ENCODE measurements around the gene PLD1.
"Not testable (repeated sequence)": the region's sequence is repeated elsewhere in the genome, so short reads cannot be mapped to it uniquely, and the experiment has no call there.

PLD1 gene

GRCh38 chr3:171748064-171748924, 62.0 kb downstream of the PLD1 start:
- no peak for TF ChIP-seq MYC (IDR thresholded peaks at IDR 0.05; ENCODE audit: low read depth, low read length)
- TF ChIP-seq POLR2A (IDR thresholded peaks at IDR 0.05; ENCODE audit: extremely low read depth, insufficient read length), result no peak
- TF ChIP-seq MAX (IDR thresholded peaks at IDR 0.05; ENCODE audit: low read depth, low read length), result no peak
- TF ChIP-seq CTCF (IDR thresholded peaks at IDR 0.05; ENCODE audit: low read depth, low read length), result no peak
- no peak for DNase-seq (ENCODE audit: low read depth)
- no peak overlapping the region for H3K4me3 ChIP-seq (ENCODE audit: low read depth, low read length)

- no peak for DNase-seq (ENCODE audit: low read depth)
- H3K4me3 ChIP-seq (ENCODE audit: low read depth, low read length), result no peak overlapping the region
- no peak for TF ChIP-seq MYC (IDR thresholded peaks at IDR 0.05; ENCODE audit: low read depth, low read length)
- no peak for TF ChIP-seq MAX (IDR thresholded peaks at IDR 0.05; ENCODE audit: low read depth, low read length)
Observed at GRCh38 chr3:171747223-171747920, 62.9 kb downstream of the PLD1 start.

- not testable (repeated sequence) for H3K4me3 ChIP-seq (ENCODE audit: low read depth, low read length); DNase-seq (ENCODE audit: low read depth)
Observed at GRCh38 chr3:171746320-171747222, 63.7 kb downstream of the PLD1 start.

GRCh38 chr3:171745577-171746319, 64.5 kb downstream of the PLD1 start:
- no peak for DNase-seq (ENCODE audit: low read depth)
- no peak overlapping the region for H3K4me3 ChIP-seq (ENCODE audit: low read depth, low read length)
- TF ChIP-seq MYC (IDR thresholded peaks at IDR 0.05; ENCODE audit: low read depth, low read length) (no peak), POLR2A (IDR thresholded peaks at IDR 0.05; ENCODE audit: extremely low read depth, insufficient read length) (no peak), MAX (IDR thresholded peaks at IDR 0.05; ENCODE audit: low read depth, low read length) (no peak), CTCF (IDR thresholded peaks at IDR 0.05; ENCODE audit: low read depth, low read length) (no peak)

GRCh38 chr3:171744158-171744741, 66.0 kb downstream of the PLD1 start:
- no peak for TF ChIP-seq MAX (IDR thresholded peaks at IDR 0.05; ENCODE audit: low read depth, low read length)
- TF ChIP-seq MYC (IDR thresholded peaks at IDR 0.05; ENCODE audit: low read depth, low read length), result no peak
- no peak for TF ChIP-seq POLR2A (IDR thresholded peaks at IDR 0.05; ENCODE audit: extremely low read depth, insufficient read length)
- no peak for TF ChIP-seq CTCF (IDR thresholded peaks at IDR 0.05; ENCODE audit: low read depth, low read length)
- H3K4me3 ChIP-seq (ENCODE audit: low read depth, low read length), result no peak overlapping the region
- DNase-seq (ENCODE audit: low read depth), result no peak

Data from NB4 (cell line).